Suprapubic skin (tissue), 4 donors: ENCODE measurements around the gene SYNE2. TPM values are rescaled to one million over a fixed set of nuclear protein-coding genes. Genes with fewer than 3 reads are reported as not detected.

ENCODE experiments used
- DNase-seq, 2 donors: peaks; one replicate each; pipeline ENCODE4 v3.0.0-alpha.2; 2019; ENCODE audit warnings: low spot score in 2 of 2
- H3K27ac ChIP-seq: fragments of 200-600 bp; sonication (generic); one replicate; pipeline ENCODE4 v1.5.1; 2019
- H3K27me3 ChIP-seq: fragments of 200-600 bp; sonication (generic); one replicate; pipeline ENCODE4 v1.5.1; 2019
- H3K36me3 ChIP-seq: fragments of 200-600 bp; sonication (generic); one replicate; pipeline ENCODE4 v1.5.1; 2019
- H3K4me1 ChIP-seq: fragments of 200-600 bp; sonication (generic); one replicate; pipeline ENCODE4 v1.5.1; 2019
- H3K4me3 ChIP-seq: fragments of 200-600 bp; sonication (generic); one replicate; pipeline ENCODE4 v1.5.1; 2019; ENCODE audit warnings: mild to moderate bottlenecking
- H3K9me3 ChIP-seq: fragments of 200-600 bp; sonication (generic); one replicate; pipeline ENCODE4 v1.5.1; 2019
- EP300 ChIP-seq: sonication (generic); formaldehyde crosslinking; IDR thresholded peaks from one replicate; pipeline ENCODE4 v1.6.1; 2017; ENCODE audit warnings: antibody characterized with exemption
- POLR2A ChIP-seq, 2 donors: fragments of 450-650 bp; IDR thresholded peaks; one replicate each; pipeline ENCODE4 v1.6.1; 2017; ENCODE audit warnings: antibody characterized with exemption in 2 of 2, mild to moderate bottlenecking in 2 of 2, moderate library complexity in 2 of 2
- POLR2AphosphoS5 ChIP-seq, 3 donors: sonication (generic); formaldehyde crosslinking; IDR thresholded peaks; one replicate each; pipeline ENCODE4 v1.6.1; 2017; ENCODE audit warnings: antibody characterized with exemption in 3 of 3
- WGBS: methylation state at CpG from one replicate; pipeline ENCODE4 v1.1.5; 2018; 5-methylcytosine and 5-hydroxymethylcytosine counted together
- total RNA-seq, 4 donors: library from RNA; depleted of rRNA; stranded (reverse); fragments of >200 nt; gene quantifications; one replicate each; pipeline ENCODE4 v1.1.0, GENCODE V29; 2016
- TF ChIP-seq, protein P1 (sequence below), 2 donors: fragments of 200-600 bp in 1 of 2; fragments of 450-650 bp in 1 of 2; sonication (generic) in 1 of 2; IDR thresholded peaks; one replicate each; pipeline ENCODE4 v1.5.1; 2016 to 2019; ENCODE audit warnings: antibody characterized with exemption in 2 of 2, mild to moderate bottlenecking in 1 of 2, moderate library complexity in 1 of 2

SYNE2 gene
- total RNA-seq, 4 donors from 2014 or later: 234 to 658 (median 244) TPM

DNA sequence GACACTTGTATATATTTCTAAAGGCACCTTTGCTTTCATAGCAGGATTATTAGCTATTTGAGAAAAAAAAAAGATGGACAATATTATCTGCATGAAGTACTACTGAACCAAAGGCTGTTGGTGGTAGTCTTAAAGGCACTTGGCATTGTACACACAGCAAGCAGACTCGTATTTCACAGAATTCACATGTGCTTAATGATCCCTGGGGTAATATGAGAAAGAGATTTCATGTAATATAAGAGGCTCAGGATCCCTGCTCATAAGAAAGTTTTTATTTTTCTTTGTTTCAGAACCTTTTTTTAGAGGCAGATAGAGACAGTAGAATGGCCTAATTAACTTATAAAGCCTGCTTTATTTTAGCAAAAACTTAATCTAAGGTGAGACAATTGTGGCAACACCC lies 59.5 kb downstream of the SYNE2 start:
- H3K36me3 ChIP-seq: peaks cover 11% of the 10 kb centered on the region
- no peak overlapping the region for H3K27ac ChIP-seq
- H3K4me3 ChIP-seq: no peak overlapping the region
- TF ChIP-seq, protein P1, sequence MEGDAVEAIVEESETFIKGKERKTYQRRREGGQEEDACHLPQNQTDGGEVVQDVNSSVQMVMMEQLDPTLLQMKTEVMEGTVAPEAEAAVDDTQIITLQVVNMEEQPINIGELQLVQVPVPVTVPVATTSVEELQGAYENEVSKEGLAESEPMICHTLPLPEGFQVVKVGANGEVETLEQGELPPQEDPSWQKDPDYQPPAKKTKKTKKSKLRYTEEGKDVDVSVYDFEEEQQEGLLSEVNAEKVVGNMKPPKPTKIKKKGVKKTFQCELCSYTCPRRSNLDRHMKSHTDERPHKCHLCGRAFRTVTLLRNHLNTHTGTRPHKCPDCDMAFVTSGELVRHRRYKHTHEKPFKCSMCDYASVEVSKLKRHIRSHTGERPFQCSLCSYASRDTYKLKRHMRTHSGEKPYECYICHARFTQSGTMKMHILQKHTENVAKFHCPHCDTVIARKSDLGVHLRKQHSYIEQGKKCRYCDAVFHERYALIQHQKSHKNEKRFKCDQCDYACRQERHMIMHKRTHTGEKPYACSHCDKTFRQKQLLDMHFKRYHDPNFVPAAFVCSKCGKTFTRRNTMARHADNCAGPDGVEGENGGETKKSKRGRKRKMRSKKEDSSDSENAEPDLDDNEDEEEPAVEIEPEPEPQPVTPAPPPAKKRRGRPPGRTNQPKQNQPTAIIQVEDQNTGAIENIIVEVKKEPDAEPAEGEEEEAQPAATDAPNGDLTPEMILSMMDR (IDR thresholded peaks at IDR 0.05): no peak
- TF ChIP-seq POLR2A (IDR thresholded peaks at IDR 0.05) (no peak), EP300 (no peak), POLR2AphosphoS5 (IDR thresholded peaks at IDR 0.05) (no peak)
- WGBS: 76% methylated on average over 1 of the region's 1 CpG
- H3K4me1 ChIP-seq: peaks cover 21% of the 10 kb centered on the region
- DNase-seq: no peak
- H3K27me3 ChIP-seq: no peaks in the 10 kb centered on the region
- no peaks in the 10 kb centered on the region for H3K9me3 ChIP-seq

DNA sequence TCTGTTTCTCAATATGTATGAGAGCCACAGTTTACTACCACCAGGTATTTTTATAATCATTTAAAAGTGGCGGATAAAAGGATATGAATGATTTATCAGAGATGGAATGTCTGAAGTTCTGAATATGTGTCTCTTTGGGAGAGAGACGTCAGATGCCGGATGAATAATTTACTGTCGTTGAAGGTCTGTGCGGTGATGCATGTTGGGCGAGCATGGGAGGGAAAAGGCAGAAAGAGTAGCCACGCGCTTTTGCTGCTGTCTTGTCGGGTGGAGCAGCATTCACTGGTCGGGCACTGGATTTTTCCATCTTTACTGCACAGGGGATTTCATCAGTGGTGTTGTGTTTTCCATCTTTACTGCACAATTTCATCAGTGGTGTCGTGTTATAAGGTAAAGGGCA lies 65.6 kb downstream of the SYNE2 start:
- Histone ChIP-seq H3K4me3 (no peak overlapping the region), H3K27ac (no peak overlapping the region), H3K9me3 (no peaks in the 10 kb centered on the region), H3K36me3 (no peaks in the 10 kb centered on the region), H3K4me1 (peaks cover 8% of the 10 kb centered on the region), H3K27me3 (no peaks in the 10 kb centered on the region)
- no peak for DNase-seq
- TF ChIP-seq POLR2AphosphoS5 (IDR thresholded peaks at IDR 0.05): no peak
- TF ChIP-seq POLR2A (IDR thresholded peaks at IDR 0.05): no peak
- no peak for TF ChIP-seq EP300
- TF ChIP-seq, protein P1 (IDR thresholded peaks at IDR 0.05): no peak
- WGBS: 90% methylated on average over 11 of the region's 11 CpGs

DNA sequence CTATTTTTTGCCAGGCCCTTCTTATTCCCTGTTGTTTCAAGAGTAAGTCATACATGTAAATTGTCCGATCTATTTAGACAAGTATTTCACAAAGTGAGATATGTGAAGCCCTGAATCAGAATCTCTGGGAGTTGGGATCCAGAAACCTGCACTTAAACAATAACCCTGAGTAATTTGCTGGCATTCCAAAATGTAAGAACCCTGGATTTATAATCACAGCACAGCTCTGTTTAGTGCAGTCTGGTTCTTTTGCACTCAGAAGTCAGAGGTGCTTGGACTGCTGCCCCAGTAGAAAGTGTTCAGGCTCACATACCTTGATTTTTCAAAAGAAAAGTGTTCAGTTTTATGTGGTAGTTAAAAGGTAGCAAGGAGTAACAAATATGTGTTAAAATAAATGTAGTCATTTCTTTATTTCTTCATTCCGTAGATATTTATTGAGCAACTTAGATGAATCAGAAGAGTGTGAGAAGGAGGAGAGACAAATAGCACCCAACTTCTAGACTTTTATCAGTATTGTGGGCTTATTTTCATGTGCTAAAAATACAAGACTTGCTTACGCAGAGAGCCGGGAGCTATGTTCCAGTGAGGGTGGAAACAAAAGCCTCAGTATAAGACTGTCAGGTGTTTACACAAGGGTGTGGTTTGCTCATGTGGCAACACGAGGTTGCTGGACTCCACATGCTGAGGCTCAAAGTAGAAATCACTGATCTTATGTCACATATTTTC lies 70.1 kb downstream of the SYNE2 start:
- no peaks in the 10 kb centered on the region for H3K9me3 ChIP-seq
- WGBS: 48% methylated on average over 5 of the region's 5 CpGs
- H3K27me3 ChIP-seq: no peaks in the 10 kb centered on the region
- peak overlapping the region; percentile 82 for H3K27ac ChIP-seq
- TF ChIP-seq EP300 (no peak), POLR2AphosphoS5 (IDR thresholded peaks at IDR 0.05) (peak in 2 of 3 donors; percentile 20 to 41), POLR2A (IDR thresholded peaks at IDR 0.05) (no peak)
- peaks cover 8% of the 10 kb centered on the region for H3K4me1 ChIP-seq
- no peak overlapping the region for H3K4me3 ChIP-seq
- H3K36me3 ChIP-seq: no peaks in the 10 kb centered on the region
- DNase-seq: no peak

DNA sequence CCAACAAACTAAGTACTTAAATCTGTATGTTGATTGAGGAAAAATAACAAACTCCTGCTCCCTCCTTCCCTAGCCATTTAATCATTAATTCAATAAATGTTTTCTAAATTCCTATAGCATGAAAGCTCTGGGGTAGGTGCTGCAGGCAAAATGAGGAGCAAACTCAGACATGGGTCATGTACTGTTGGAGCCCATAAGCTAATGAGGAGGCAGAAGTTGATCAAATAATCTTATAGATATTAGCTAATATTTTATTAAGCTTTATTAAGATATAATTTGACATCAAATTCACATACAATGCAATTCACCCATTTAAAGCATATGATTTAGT lies 70.6 kb downstream of the SYNE2 start:
- Histone ChIP-seq H3K27ac (peak overlapping the region; percentile 74), H3K36me3 (no peaks in the 10 kb centered on the region), H3K27me3 (no peaks in the 10 kb centered on the region), H3K4me3 (no peak overlapping the region), H3K4me1 (peaks cover 12% of the 10 kb centered on the region), H3K9me3 (no peaks in the 10 kb centered on the region)
- TF ChIP-seq POLR2A (IDR thresholded peaks at IDR 0.05): no peak
- DNase-seq: no peak

DNA sequence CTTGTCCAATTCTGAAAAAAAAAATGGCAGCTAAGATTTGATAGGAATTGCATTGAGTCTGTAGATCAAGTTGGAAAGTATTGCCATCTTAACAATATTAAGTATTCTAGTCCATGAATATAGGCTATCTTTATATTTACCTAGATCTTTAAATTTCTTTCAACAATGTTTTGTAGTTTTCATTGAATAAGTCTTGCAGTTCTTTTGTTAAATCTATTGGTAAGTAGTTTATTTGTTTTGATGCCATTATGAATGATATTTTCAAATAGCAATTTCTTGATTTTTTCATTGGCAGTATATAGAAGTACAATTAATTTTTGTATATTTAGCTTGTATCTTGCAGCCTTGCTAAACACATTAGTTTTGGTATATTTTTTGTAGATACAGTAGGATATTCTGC lies 71.6 kb downstream of the SYNE2 start:
- Histone ChIP-seq H3K36me3 (no peaks in the 10 kb centered on the region), H3K27me3 (no peaks in the 10 kb centered on the region), H3K9me3 (no peaks in the 10 kb centered on the region), H3K4me1 (peaks cover 18% of the 10 kb centered on the region), H3K4me3 (no peak overlapping the region), H3K27ac (no peak overlapping the region)
- no peak for DNase-seq
- TF ChIP-seq POLR2AphosphoS5 (IDR thresholded peaks at IDR 0.05): no peak
- no peak for TF ChIP-seq EP300
- TF ChIP-seq, protein P1 (IDR thresholded peaks at IDR 0.05): no peak
- no peak for TF ChIP-seq POLR2A (IDR thresholded peaks at IDR 0.05)

DNA sequence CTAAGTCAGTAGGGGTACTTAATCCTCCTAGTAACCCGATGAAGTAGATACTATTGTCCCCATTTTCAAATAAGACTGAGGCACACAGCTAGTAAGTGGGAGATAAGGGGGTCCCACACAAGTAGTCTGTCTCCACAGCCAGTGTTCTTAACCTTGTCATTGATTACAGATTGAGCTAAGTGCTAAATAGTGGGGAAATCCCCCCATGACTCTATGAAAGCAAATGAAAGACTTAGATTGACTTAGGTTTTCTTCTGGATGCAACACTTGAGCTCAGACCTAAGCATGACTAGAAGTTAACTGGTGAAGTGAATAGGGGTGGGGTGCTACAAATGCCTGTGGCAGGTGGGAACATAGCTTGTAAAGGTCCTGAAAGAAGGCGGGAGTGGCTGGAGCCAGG lies 73.8 kb downstream of the SYNE2 start:
- peaks cover 18% of the 10 kb centered on the region for H3K4me1 ChIP-seq
- no peaks in the 10 kb centered on the region for H3K36me3 ChIP-seq
- H3K9me3 ChIP-seq: no peaks in the 10 kb centered on the region
- 96% methylated on average over 2 of the region's 2 CpGs for WGBS
- H3K4me3 ChIP-seq: no peak overlapping the region
- TF ChIP-seq, protein P1 (IDR thresholded peaks at IDR 0.05): no peak
- H3K27me3 ChIP-seq: no peaks in the 10 kb centered on the region
- H3K27ac ChIP-seq: no peak overlapping the region
- no peak for DNase-seq
